ENCODE measurements around the gene SLIT1.

SLIT1 gene

GRCh38 chr10:97019213-97019844 is 166.4 kb downstream of the SLIT1 start:
- no peak for DNase-seq (ENCODE audit: low spot score)
- H3K27me3 ChIP-seq (ENCODE audit: insufficient read depth, poor library complexity, severe bottlenecking): no peaks in the 10 kb centered on the region
- H3K36me3 ChIP-seq (ENCODE audit: low read depth): no peaks in the 10 kb centered on the region
- TF ChIP-seq CTCF (IDR thresholded peaks at IDR 0.05; ENCODE audit: poor library complexity, severe bottlenecking): no peak
- ATAC-seq (ENCODE audit: low read depth): no peak
- H3K9me3 ChIP-seq (ENCODE audit: severe bottlenecking): no peaks in the 10 kb centered on the region
- H3K4me3 ChIP-seq (ENCODE audit: severe bottlenecking): no peak overlapping the region
- H3K4me1 ChIP-seq (ENCODE audit: insufficient read depth, poor library complexity, severe bottlenecking): peaks cover 8% of the 10 kb centered on the region
- no peak overlapping the region for H3K27ac ChIP-seq (ENCODE audit: poor library complexity, severe bottlenecking)

GRCh38 chr10:97018251-97019212 is 167.2 kb downstream of the SLIT1 start:
- H3K36me3 ChIP-seq (ENCODE audit: low read depth): no peaks in the 10 kb centered on the region
- no peak overlapping the region for H3K27ac ChIP-seq (ENCODE audit: poor library complexity, severe bottlenecking)
- no peak for ATAC-seq (ENCODE audit: low read depth)
- H3K27me3 ChIP-seq (ENCODE audit: insufficient read depth, poor library complexity, severe bottlenecking): no peaks in the 10 kb centered on the region
- no peak for TF ChIP-seq CTCF (IDR thresholded peaks at IDR 0.05; ENCODE audit: poor library complexity, severe bottlenecking)
- no peaks in the 10 kb centered on the region for H3K9me3 ChIP-seq (ENCODE audit: severe bottlenecking)
- H3K4me3 ChIP-seq (ENCODE audit: severe bottlenecking): no peak overlapping the region
- no peaks in the 10 kb centered on the region for H3K4me1 ChIP-seq (ENCODE audit: insufficient read depth, poor library complexity, severe bottlenecking)
- DNase-seq (ENCODE audit: low spot score): no peak

- Histone ChIP-seq H3K36me3 (ENCODE audit: low read depth) (no peaks in the 10 kb centered on the region), H3K9me3 (ENCODE audit: severe bottlenecking) (no peaks in the 10 kb centered on the region), H3K4me3 (ENCODE audit: severe bottlenecking) (no peak overlapping the region), H3K27ac (ENCODE audit: poor library complexity, severe bottlenecking) (no peak overlapping the region), H3K4me1 (ENCODE audit: insufficient read depth, poor library complexity, severe bottlenecking) (no peaks in the 10 kb centered on the region), H3K27me3 (ENCODE audit: insufficient read depth, poor library complexity, severe bottlenecking) (no peaks in the 10 kb centered on the region)
- TF ChIP-seq CTCF (IDR thresholded peaks at IDR 0.05; ENCODE audit: poor library complexity, severe bottlenecking): no peak
- ATAC-seq (ENCODE audit: low read depth) (no peak), DNase-seq (ENCODE audit: low spot score) (no peak)
Measured at GRCh38 chr10:97017474-97017903, 168.3 kb downstream of the SLIT1 start.

- Histone ChIP-seq H3K27me3 (ENCODE audit: insufficient read depth, poor library complexity, severe bottlenecking) (no peaks in the 10 kb centered on the region), H3K36me3 (ENCODE audit: low read depth) (no peaks in the 10 kb centered on the region), H3K4me1 (ENCODE audit: insufficient read depth, poor library complexity, severe bottlenecking) (no peaks in the 10 kb centered on the region), H3K9me3 (ENCODE audit: severe bottlenecking) (no peaks in the 10 kb centered on the region), H3K27ac (ENCODE audit: poor library complexity, severe bottlenecking) (no peak overlapping the region), H3K4me3 (ENCODE audit: severe bottlenecking) (no peak overlapping the region)
- ATAC-seq (ENCODE audit: low read depth) (no peak), DNase-seq (ENCODE audit: low spot score) (no peak)
- TF ChIP-seq CTCF (IDR thresholded peaks at IDR 0.05; ENCODE audit: poor library complexity, severe bottlenecking): no peak
Measured at GRCh38 chr10:97016728-97017473, 168.9 kb downstream of the SLIT1 start.

Data from RWPE2 (cell line).